Endothelial cell of umbilical vein (primary cell): ENCODE results near the gene FAM111B. TPM values are rescaled to one million over a fixed set of nuclear protein-coding genes. Genes with fewer than 3 reads are reported as not detected.
A peak's percentile ranks its signal among the peaks of the same experiment; 100 is the strongest.

Experiments used
- BruUV-seq: library from RNA; stranded (reverse); fragments of 400-500 nt; replicated peaks from 2 replicates; lab custom pipeline; 2021; lab: Mats Ljungman, UMichigan
- CTCF ChIA-PET: fragments of 300-600, 350-600 bp; sonication (Branson Sonifier 250); formaldehyde crosslinking; loops from one replicate; lab custom pipeline; 2021; ENCODE audit warnings: antibody characterized with exemption, inconsistent platforms; lab: Charles Lee
- POLR2A ChIA-PET: fragments of 300-600, 350-600 bp; sonication (Branson Sonifier 250); formaldehyde crosslinking; loops from one replicate; lab custom pipeline; 2021; ENCODE audit warnings: antibody characterized with exemption, inconsistent platforms; lab: Charles Lee
- DNase-seq: peaks from one replicate; pipeline ENCODE4 v3.0.0-alpha.2; 2011; ENCODE audit warnings: low read depth, low spot score
- FAIRE-seq: peaks from 2 replicates; lab custom pipeline; 2011; peaks lifted over from hg19 to GRCh38; lab: Jason Lieb, UNC
- H2AFZ ChIP-seq: 2 replicates; pipeline ENCODE4 v1.6.0; 2012; ENCODE audit warnings: low read depth, low read length, control low read depth, inconsistent platforms
- H3K27ac ChIP-seq: 2 replicates; pipeline ENCODE4 v1.5.1; 2011; ENCODE audit warnings: low read depth, mild to moderate bottlenecking, control low read depth, low read length, moderate library complexity; ENCODE audit not compliant: insufficient read depth
- H3K27me3 ChIP-seq, 2 experiments: 2 replicates each; pipeline versions ENCODE4 v1.6.0 to v1.6.1; 2011; ENCODE audit warnings: low read length in 2 of 2, mixed read lengths in 1 of 2; ENCODE audit not compliant: control insufficient read depth in 2 of 2, insufficient read depth in 2 of 2
- H3K36me3 ChIP-seq, 2 experiments: 2 replicates in 1 of 2; 3 replicates in 1 of 2; pipeline ENCODE4 v1.5.1; 2011; ENCODE audit warnings: low read length in 2 of 2, mild to moderate bottlenecking in 1 of 2, moderate library complexity in 1 of 2; ENCODE audit not compliant: control insufficient read depth in 2 of 2, insufficient read depth in 2 of 2; ENCODE audit errors: extremely low read depth in 1 of 2
- H3K4me1 ChIP-seq: 3 replicates; pipeline ENCODE4 v1.5.1; 2011; ENCODE audit warnings: mild to moderate bottlenecking, low read length; ENCODE audit not compliant: control insufficient read depth, insufficient read depth; ENCODE audit errors: extremely low read depth
- H3K4me2 ChIP-seq: 2 replicates; pipeline ENCODE4 v1.6.1; 2011; ENCODE audit warnings: low read length, control low read depth, mixed read lengths; ENCODE audit not compliant: insufficient read depth
- H3K4me3 ChIP-seq, 3 experiments: fragments of 200-600 bp in 1 of 3; sonication (generic), shearing (Covaris generic) in 1 of 3; replicated peaks in 1 of 3; 2 replicates each; pipeline ENCODE4 v1.5.1; 2011 to 2016; ENCODE audit warnings: control low read depth in 3 of 3, low read length in 3 of 3, mild to moderate bottlenecking in 2 of 3, inconsistent platforms in 1 of 3, low read depth in 1 of 3, moderate library complexity in 1 of 3; ENCODE audit not compliant: insufficient read depth in 1 of 3
- H3K79me2 ChIP-seq: 2 replicates; pipeline ENCODE4 v1.6.0; 2012; ENCODE audit warnings: low read length, inconsistent platforms; ENCODE audit not compliant: control insufficient read depth, insufficient read depth
- H3K9ac ChIP-seq: replicated peaks from 2 replicates; pipeline ENCODE3; 2011; ENCODE audit warnings: low read length, control low read depth; ENCODE audit not compliant: insufficient read depth; ENCODE audit errors: extremely low read depth
- H3K9me1 ChIP-seq: replicated peaks from 3 replicates; pipeline ENCODE4 v1.6.0; 2011; ENCODE audit warnings: mild to moderate bottlenecking, low read length; ENCODE audit not compliant: control insufficient read depth, insufficient read depth; ENCODE audit errors: extremely low read depth
- H3K9me3 ChIP-seq: replicated peaks from 2 replicates; pipeline ENCODE4 v1.5.1; 2012; ENCODE audit warnings: low read length, inconsistent platforms; ENCODE audit not compliant: control insufficient read depth, insufficient read depth
- H4K20me1 ChIP-seq: replicated peaks from 2 replicates; pipeline ENCODE3; 2011; ENCODE audit warnings: mild to moderate bottlenecking, low read length; ENCODE audit not compliant: control insufficient read depth, insufficient read depth; ENCODE audit errors: extremely low read depth
- CTCF ChIP-seq, 2 donors: IDR thresholded peaks; 1 replicate in 1 of 2; 2 replicates in 1 of 2; pipeline ENCODE4 v1.5.1; 2011; ENCODE audit warnings: low read length in 2 of 2, mild to moderate bottlenecking in 2 of 2, moderate library complexity in 2 of 2, control low read depth in 1 of 2, inconsistent platforms in 1 of 2, low read depth in 1 of 2; ENCODE audit not compliant: insufficient read depth in 1 of 2; ENCODE audit errors: extremely low read depth in 1 of 2
- EZH2 ChIP-seq: IDR thresholded peaks from 2 replicates; pipeline ENCODE4 v1.6.1; 2012; ENCODE audit warnings: borderline replicate concordance, low read depth, mild to moderate bottlenecking, moderate library complexity, low read length, inconsistent platforms; ENCODE audit not compliant: severe bottlenecking
- FOS ChIP-seq: IDR thresholded peaks from 2 replicates; pipeline ENCODE4 v1.6.1; 2011; ENCODE audit warnings: mild to moderate bottlenecking, low read length, moderate library complexity, borderline replicate concordance; ENCODE audit not compliant: insufficient read depth
- GATA2 ChIP-seq: IDR thresholded peaks from 2 replicates; pipeline ENCODE4 v1.7.0; 2011; ENCODE audit warnings: low read depth, mild to moderate bottlenecking, moderate library complexity, mixed read lengths, low read length; ENCODE audit not compliant: insufficient read length, insufficient read depth
- JUN ChIP-seq: IDR thresholded peaks from 2 replicates; pipeline ENCODE4 v1.6.1; 2011; ENCODE audit warnings: borderline replicate concordance, low read depth; ENCODE audit not compliant: insufficient read length, insufficient read depth
- MYC ChIP-seq: IDR thresholded peaks from one replicate; pipeline ENCODE4 v1.6.1; 2011; ENCODE audit warnings: mild to moderate bottlenecking, low read depth, low read length
- POLR2A ChIP-seq: IDR thresholded peaks from 2 replicates; pipeline ENCODE4 v1.6.1; 2012; ENCODE audit warnings: low read depth, mild to moderate bottlenecking, control low read depth, low read length
- POLR2AphosphoS5 ChIP-seq: IDR thresholded peaks from 2 replicates; pipeline ENCODE4 v1.6.1; 2012; ENCODE audit warnings: low read depth, mild to moderate bottlenecking, control low read depth, low read length, moderate library complexity; ENCODE audit not compliant: insufficient read depth
- dilution Hi-C: fragments of 300-500 bp; cut with MboI; formaldehyde crosslinking; loops from one replicate; pipeline ENCODE4 v1.15.0; 2019; ENCODE audit warnings: low sequenced_read_pairs; ENCODE audit not compliant: extremely low pct_ligation_motif_present
- intact Hi-C: fragments of 100-400 bp; cut with micrococcal nuclease; formaldehyde crosslinking; loops from one replicate; pipeline ENCODE4 v1.10.0; 2022
- polyA plus RNA-seq, 4 experiments: library from polyadenylated mRNA; depleted of rRNA in 3 of 4; stranded (reverse) in 3 of 4; unstranded in 1 of 4; fragments of >200 nt; gene quantifications; 2 replicates each; pipeline versions ENCODE4 v1.2.1 to v1.2.3, GENCODE V29; 2011 to 2012; ENCODE audit warnings: missing spikeins in 1 of 4
- total RNA-seq: library from RNA; stranded (reverse); gene quantifications from 2 replicates; pipeline ENCODE4 v1.2.3, GENCODE V29; 2021
- TF ChIP-seq, protein P1 (sequence below): IDR thresholded peaks from 2 replicates; pipeline ENCODE4 v1.6.1; 2011; ENCODE audit not compliant: insufficient read depth, insufficient read length

The FAM111B gene
- total and polyA plus RNA-seq, 2 donors (not counting 3 experiments of a cell fraction or from before 2014, with no cell fraction given) = 2.7 to 21.9 TPM

DNA sequence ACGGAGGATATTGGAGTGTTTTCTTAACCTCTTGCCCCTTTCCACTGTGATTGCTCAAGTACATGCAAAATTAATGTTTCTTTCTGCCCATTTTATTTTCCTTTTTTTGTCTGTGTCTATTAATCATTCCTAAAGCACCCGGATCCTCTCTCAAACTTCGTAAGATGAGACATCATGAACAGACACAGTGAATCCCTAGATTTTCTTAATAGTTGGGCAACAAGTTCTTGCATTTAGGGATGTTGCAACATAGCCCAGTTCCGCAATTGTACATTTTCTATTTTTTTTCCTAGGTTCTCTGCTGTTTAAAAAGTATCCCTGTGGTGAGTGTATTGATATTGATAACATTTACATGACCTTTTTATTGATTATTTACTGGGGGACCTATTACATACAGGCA is 38.5 kb downstream of the FAM111B start:
- H3K36me3 ChIP-seq = peaks cover 0 to 2% of the 10 kb centered on the region in 2 experiments
- H2AFZ ChIP-seq = no peak overlapping the region
- no peaks in the 10 kb centered on the region for H3K9me1 ChIP-seq
- no peaks in the 10 kb centered on the region for H3K27me3 ChIP-seq
- no peaks in the 10 kb centered on the region for H3K9me3 ChIP-seq
- POLR2A ChIA-PET = no interaction called here
- H3K4me1 ChIP-seq = peaks cover 32% of the 10 kb centered on the region
- peak overlapping the region; percentile 38 for H3K27ac ChIP-seq
- BruUV-seq = no TSS peak
- peak overlapping the region; percentile 90 for H3K4me2 ChIP-seq
- H4K20me1 ChIP-seq = no peaks in the 10 kb centered on the region
- H3K4me3 ChIP-seq = peak overlapping the region in 2 of 3 experiments; percentile 81 to 90
- TF ChIP-seq CTCF (IDR thresholded peaks at IDR 0.05; ENCODE audit: extremely low read depth in 1 of 2, insufficient read depth in 1 of 2, low read depth in 1 of 2, low read length in 2 of 2) (no peak), POLR2AphosphoS5 (no peak), MYC (no peak), JUN (no peak), GATA2 (no peak), FOS (no peak), EZH2 (no peak), POLR2A (no peak)
- TF ChIP-seq, protein P1, sequence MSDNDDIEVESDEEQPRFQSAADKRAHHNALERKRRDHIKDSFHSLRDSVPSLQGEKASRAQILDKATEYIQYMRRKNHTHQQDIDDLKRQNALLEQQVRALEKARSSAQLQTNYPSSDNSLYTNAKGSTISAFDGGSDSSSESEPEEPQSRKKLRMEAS = no peak
- H3K79me2 ChIP-seq = peaks cover 22% of the 10 kb centered on the region
- DNase-seq = no peak
- CTCF ChIA-PET = interaction anchor here (1.4 to 6.0 kb wide), 4 partner anchors 10 to 87 kb away, joined by 5 to 91 read pairs (median 25); partner anchors contain the start of gene FAM111B
- peak overlapping the region; percentile 33 for H3K9ac ChIP-seq
- intact Hi-C loops (no loop called here), dilution Hi-C loops (no loop called here)
- FAIRE-seq = no peak
